Pancreas (tissue), 10 donors: ENCODE measurements around the gene RTKN. TPM values are rescaled to one million over a fixed set of nuclear protein-coding genes. Genes with fewer than 3 reads are reported as not detected.

ENCODE experiments used
- ATAC-seq, 4 donors: fragments of 200-7000 bp; cut with Tn5 transposase; one replicate each; pipeline versions ENCODE4 v1.8.0 to v1.9.1; 2020; ENCODE audit warnings: mild to moderate bottlenecking in 4 of 4, moderate library complexity in 4 of 4
- DNase-seq, 6 donors: peaks; one replicate each; pipeline ENCODE4 v3.0.0-alpha.2; 2020
- FAIRE-seq: peaks from 2 replicates; lab custom pipeline; 2012; peaks lifted over from hg19 to GRCh38; lab: Jason Lieb, UNC
- H3K27ac ChIP-seq, 4 donors: fragments of 200-600 bp; sonication (generic); 1 replicate in 3 of 4; 2 replicates in 1 of 4; pipeline versions ENCODE4 v1.5.0 to v1.8.0; 2020
- H3K27me3 ChIP-seq, 4 donors: fragments of 200-600 bp; one replicate each; pipeline ENCODE4 v1.8.0; 2021
- H3K36me3 ChIP-seq, 3 donors: fragments of 200-600 bp; sonication (generic) in 1 of 3; one replicate each; pipeline versions ENCODE4 v1.5.0 to v1.8.0; 2020 to 2021
- H3K4me1 ChIP-seq, 3 donors: fragments of 200-600 bp; one replicate each; pipeline ENCODE4 v1.8.0; 2021
- H3K4me3 ChIP-seq, 4 donors: fragments of 200-600 bp; sonication (generic) in 2 of 4; one replicate each; pipeline versions ENCODE4 v1.5.0 to v1.8.0; 2020 to 2021
- H3K9me3 ChIP-seq, 4 donors: fragments of 200-600 bp; one replicate each; pipeline ENCODE4 v1.8.0; 2021
- WGBS, 2 donors: extraction: QIAGEN DNeasy Blood & Tissue Kit; methylation state at CpG; one replicate each; pipeline ENCODE4 v1.1.7; 2013; 5-methylcytosine and 5-hydroxymethylcytosine counted together
- intact Hi-C, 3 donors: fragments of 100-400 bp; cut with DNase I; formaldehyde crosslinking; loops; one replicate each; pipeline versions ENCODE4 v1.11.1 to v1.14.2; 2022
- polyA plus RNA-seq, 2 donors: library from polyadenylated mRNA; stranded (reverse); fragments of 200-250 nt; gene quantifications; one replicate each; pipeline ENCODE4 v1.2.3, GENCODE V29; 2013
- total RNA-seq, 6 donors: library from RNA; stranded (reverse); fragmentation: NEBNext Ultra II Directional in 4 of 6; extraction: Animal tissue kit (Norgen Biotek cat#: 25700) in 4 of 6; gene quantifications; one replicate each; pipeline versions ENCODE4 v1.2.1 to v1.2.4, GENCODE V29; 2021 to 2023
- TF ChIP-seq, protein P1 (sequence below), 4 donors: fragments of 200-600 bp; sonication (generic) in 3 of 4; IDR thresholded peaks; one replicate each; pipeline versions ENCODE4 v1.5.0 to v1.8.0; 2021; ENCODE audit warnings: antibody characterized with exemption in 4 of 4
- donor health status: healthy with polysubstance abuse.
- donor health status: DM: no; HTN: no; CAD: no; lungs with moderate emphysema.
- donor health status: DM: no; HTN: no; CAD: no.
- donor health status: control.
- donor health status: control.
- donor health status: Bipolar disorder and iron deficiency.
- donor health status: DM: yes; HTN: yes; CAD: no.
- donor health status: DM: no; HTN: no; CAD: no.
- donor health status: DM: no; HTN: no; CAD: no.
- donor health status: DM: yes; HTN: yes; CAD: no.

Gene RTKN
- total and polyA plus RNA-seq, 8 donors, result 20.7 to 63.7 (median 30.8) TPM

GRCh38 chr2:74390606-74391005 is 51.1 kb downstream of the RTKN start:
- DNase-seq, result no peak

DNA sequence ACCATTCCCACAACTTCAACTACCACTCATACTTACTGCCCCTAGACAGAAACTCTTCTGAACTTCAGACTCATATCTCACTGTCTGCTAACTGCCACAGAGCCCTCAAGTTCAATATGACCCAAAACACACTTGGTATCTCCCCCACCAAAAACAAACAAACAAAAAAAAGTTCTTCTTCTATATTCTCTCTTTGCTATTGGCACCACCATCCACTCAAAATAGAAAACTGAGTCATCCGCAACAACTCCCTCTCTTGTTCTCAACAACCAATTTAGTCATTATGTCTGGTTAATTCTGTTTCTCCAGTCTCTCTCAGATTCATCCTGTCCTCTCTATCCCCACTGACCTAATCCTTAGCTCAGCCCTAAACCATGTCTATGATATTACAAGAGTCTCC is 54.4 kb downstream of the RTKN start:
- H3K27ac ChIP-seq, result no peak overlapping the region
- no peak for FAIRE-seq
- intact Hi-C loops, result no loop called here

More at GRCh38 chr2:74390606-74391005, 51.1 kb downstream of the RTKN start:
- Histone ChIP-seq H3K36me3 (no peaks in the 10 kb centered on the region), H3K9me3 (no peaks in the 10 kb centered on the region), H3K27me3 (no peaks in the 10 kb centered on the region), H3K27ac (no peak overlapping the region), H3K4me3 (peak overlapping the region in 3 of 4 donors; percentile 84 to 92 (median 91)), H3K4me1 (peaks cover 0 to 10% (median 6%) of the 10 kb centered on the region in 3 donors)
- no peak for ATAC-seq
- TF ChIP-seq, protein P1, sequence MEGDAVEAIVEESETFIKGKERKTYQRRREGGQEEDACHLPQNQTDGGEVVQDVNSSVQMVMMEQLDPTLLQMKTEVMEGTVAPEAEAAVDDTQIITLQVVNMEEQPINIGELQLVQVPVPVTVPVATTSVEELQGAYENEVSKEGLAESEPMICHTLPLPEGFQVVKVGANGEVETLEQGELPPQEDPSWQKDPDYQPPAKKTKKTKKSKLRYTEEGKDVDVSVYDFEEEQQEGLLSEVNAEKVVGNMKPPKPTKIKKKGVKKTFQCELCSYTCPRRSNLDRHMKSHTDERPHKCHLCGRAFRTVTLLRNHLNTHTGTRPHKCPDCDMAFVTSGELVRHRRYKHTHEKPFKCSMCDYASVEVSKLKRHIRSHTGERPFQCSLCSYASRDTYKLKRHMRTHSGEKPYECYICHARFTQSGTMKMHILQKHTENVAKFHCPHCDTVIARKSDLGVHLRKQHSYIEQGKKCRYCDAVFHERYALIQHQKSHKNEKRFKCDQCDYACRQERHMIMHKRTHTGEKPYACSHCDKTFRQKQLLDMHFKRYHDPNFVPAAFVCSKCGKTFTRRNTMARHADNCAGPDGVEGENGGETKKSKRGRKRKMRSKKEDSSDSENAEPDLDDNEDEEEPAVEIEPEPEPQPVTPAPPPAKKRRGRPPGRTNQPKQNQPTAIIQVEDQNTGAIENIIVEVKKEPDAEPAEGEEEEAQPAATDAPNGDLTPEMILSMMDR (IDR thresholded peaks at IDR 0.05), result no peak
- FAIRE-seq, result no peak
- intact Hi-C loops, result no loop called here
- WGBS, 2 donors, result 55 to 58% methylated on average over 5 of the region's 5 CpGs

DNA sequence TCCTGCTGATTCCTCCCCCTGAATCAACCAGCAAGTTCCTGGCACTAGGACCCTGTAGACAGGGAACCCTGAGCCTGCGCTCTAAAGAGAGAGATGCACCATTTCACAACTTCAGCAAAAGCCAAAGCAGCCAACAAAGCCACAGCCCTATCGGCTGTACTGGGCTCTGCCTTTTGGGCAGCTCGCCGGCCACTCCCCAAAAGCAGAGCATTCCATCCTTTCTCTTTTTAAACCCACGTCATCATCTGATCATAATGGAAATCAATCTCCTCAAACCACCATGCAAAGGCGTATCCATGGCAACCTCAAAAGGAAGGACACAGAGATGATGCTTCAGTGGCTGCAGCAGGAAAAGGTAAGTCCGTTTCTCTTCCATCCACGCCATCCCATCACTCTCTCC is 56.3 kb downstream of the RTKN start:
- intact Hi-C loops, result no loop called here
- FAIRE-seq (no peak), ATAC-seq (no peak), DNase-seq (no peak)
- no peaks in the 10 kb centered on the region for H3K9me3 ChIP-seq
- peaks cover 10 to 23% (median 18%) of the 10 kb centered on the region in 3 donors for H3K4me1 ChIP-seq
- H3K27me3 ChIP-seq, result no peaks in the 10 kb centered on the region
- WGBS, 2 donors, result 84% methylated on average over 8 of the region's 8 CpGs
- H3K27ac ChIP-seq, result no peak overlapping the region
- H3K36me3 ChIP-seq, result no peaks in the 10 kb centered on the region
- TF ChIP-seq, protein P1 (IDR thresholded peaks at IDR 0.05), result no peak
- H3K4me3 ChIP-seq, result no peak overlapping the region

More for the DNA sequence above, 54.4 kb downstream of the RTKN start:
- 95 to 100% methylated on average over 1 of the region's 1 CpG for WGBS, 2 donors
- no peaks in the 10 kb centered on the region for H3K36me3 ChIP-seq
- H3K4me3 ChIP-seq, result no peak overlapping the region
- H3K4me1 ChIP-seq, result peaks cover 10 to 23% (median 19%) of the 10 kb centered on the region in 3 donors
- H3K27me3 ChIP-seq, result no peaks in the 10 kb centered on the region
- DNase-seq (no peak), ATAC-seq (no peak)
- TF ChIP-seq, protein P1 (IDR thresholded peaks at IDR 0.05), result no peak
- no peaks in the 10 kb centered on the region for H3K9me3 ChIP-seq

DNA sequence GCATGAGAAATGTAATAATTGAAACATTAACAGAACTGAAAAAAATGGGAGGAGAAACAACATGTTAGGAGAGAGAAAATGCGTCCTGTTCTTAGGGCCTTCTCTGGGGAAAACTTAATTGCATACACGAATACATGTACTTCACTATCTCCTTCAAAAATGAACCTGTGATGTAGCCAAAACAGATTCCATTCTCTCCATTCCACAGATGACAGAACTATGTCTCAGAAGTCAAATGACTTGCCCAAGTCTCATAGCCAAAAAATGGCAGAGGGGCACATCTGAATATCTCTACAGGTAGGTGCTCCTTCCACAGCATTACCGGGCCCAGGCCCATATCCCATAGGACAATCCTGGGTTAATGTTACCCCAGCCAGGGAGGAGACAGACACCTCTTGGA is 57.7 kb downstream of the RTKN start:
- no peak overlapping the region for H3K4me3 ChIP-seq
- WGBS, 2 donors, result 67 to 78% methylated on average over 3 of the region's 3 CpGs
- FAIRE-seq (no peak), ATAC-seq (no peak), DNase-seq (no peak)
- H3K4me1 ChIP-seq, result peaks cover 9 to 23% (median 10%) of the 10 kb centered on the region in 3 donors
- no peaks in the 10 kb centered on the region for H3K27me3 ChIP-seq
- H3K9me3 ChIP-seq, result no peaks in the 10 kb centered on the region
- TF ChIP-seq, protein P1 (IDR thresholded peaks at IDR 0.05), result no peak
- intact Hi-C loops, result no loop called here
- no peaks in the 10 kb centered on the region for H3K36me3 ChIP-seq
- peak overlapping the region in 1 of 4 donors; percentile 39 for H3K27ac ChIP-seq

DNA sequence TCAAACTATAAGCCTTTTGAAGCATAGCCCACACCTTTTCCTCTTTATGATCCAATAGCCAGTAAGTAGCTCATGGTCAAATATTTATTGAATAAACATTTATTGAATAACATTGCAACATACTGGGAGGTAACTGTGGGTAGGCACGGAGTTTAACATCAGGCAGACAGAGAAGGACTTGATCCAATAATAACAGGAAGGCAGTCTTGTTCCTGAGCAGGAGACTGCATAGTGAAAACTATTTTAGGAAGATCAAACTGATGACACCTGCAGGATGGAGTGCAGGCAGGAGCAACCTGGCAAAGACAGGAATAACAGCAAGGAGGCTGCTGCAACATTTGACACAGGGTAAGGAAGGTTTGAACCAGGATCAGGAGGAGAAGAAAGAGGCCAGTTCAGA is 58.5 kb downstream of the RTKN start:
- WGBS, 2 donors, result 5 to 6% methylated on average over 1 of the region's 1 CpG
- no peak for FAIRE-seq

More for the DNA sequence above, 58.5 kb downstream of the RTKN start:
- H3K9me3 ChIP-seq, result no peaks in the 10 kb centered on the region
- no peak overlapping the region for H3K4me3 ChIP-seq
- DNase-seq (peak in 2 of 6 donors; percentile 25 to 38), ATAC-seq (peak; percentile 88 to 96 (median 89))
- intact Hi-C loops, result no loop called here
- H3K27me3 ChIP-seq, result no peaks in the 10 kb centered on the region
- H3K36me3 ChIP-seq, result no peaks in the 10 kb centered on the region
- peak overlapping the region in 2 of 4 donors; percentile 39 to 51 for H3K27ac ChIP-seq
- peaks cover 9 to 23% (median 10%) of the 10 kb centered on the region in 3 donors for H3K4me1 ChIP-seq
- TF ChIP-seq, protein P1 (IDR thresholded peaks at IDR 0.05), result no peak
